K562 (cell line): ENCODE results near the gene PTAFR. TPM values are rescaled to one million over a fixed set of nuclear protein-coding genes. Genes with fewer than 3 reads are reported as not detected.

Experiments used
- BRD9 ChIP-seq: fragments of 450-650 bp; IDR thresholded peaks from 2 replicates; pipeline ENCODE4 v1.6.1; 2018; ENCODE audit warnings: low read depth; ENCODE audit not compliant: partially characterized antibody
- CBFA2T3 ChIP-seq: fragments of 450-650 bp; IDR thresholded peaks from 2 replicates; pipeline ENCODE4 v1.6.1; 2017
- CREM ChIP-seq: IDR thresholded peaks from 2 replicates; pipeline ENCODE4 v1.6.1; 2014; ENCODE audit warnings: antibody characterized with exemption, low read depth
- DMBX1 ChIP-seq: fragments of 250-450 bp; sonication (Bioruptor Pico); IDR thresholded peaks from 2 replicates; pipeline ENCODE4 v1.8.0; 2022; ENCODE audit warnings: inconsistent platforms, mild to moderate bottlenecking, moderate library complexity, borderline replicate concordance
- HEY1 ChIP-seq: fragments of 250-450 bp; sonication (Bioruptor Pico); IDR thresholded peaks from 2 replicates; pipeline ENCODE4 v1.5.0; 2020; ENCODE audit warnings: mild to moderate bottlenecking, moderate library complexity, borderline replicate concordance
- HOMEZ ChIP-seq: fragments of 250-450 bp; sonication (Bioruptor Pico); IDR thresholded peaks from 2 replicates; pipeline ENCODE4 v1.4.0; 2020; ENCODE audit warnings: mild to moderate bottlenecking, moderate library complexity
- LEF1 ChIP-seq: fragments of 450-650 bp; IDR thresholded peaks from 2 replicates; pipeline ENCODE4 v1.6.1; 2016; ENCODE audit warnings: mild to moderate bottlenecking
- MAFG ChIP-seq: fragments of 450-650 bp; conservative IDR thresholded peaks from 2 replicates; pipeline ENCODE4 v1.6.1; 2016; ENCODE audit warnings: missing genetic modification characterization, missing compliant biosample characterization
- NEUROD1 ChIP-seq: fragments of 150-350 bp; IDR thresholded peaks from 2 replicates; pipeline ENCODE4 v1.6.1; 2014; ENCODE audit warnings: borderline replicate concordance, low read length, low read depth; ENCODE audit not compliant: partially characterized antibody
- REST ChIP-seq, 2 experiments: fragments of 450-650 bp; formaldehyde crosslinking in 1 of 2; IDR thresholded peaks; 2 replicates each; pipeline versions ENCODE4 v1.4.0 to v1.6.1; 2014 to 2020; ENCODE audit warnings: mild to moderate bottlenecking in 2 of 2, borderline replicate concordance in 1 of 2, low read depth in 1 of 2
- RNF2 ChIP-seq: sonication (generic); IDR thresholded peaks from 2 replicates; pipeline ENCODE4 v1.6.1; 2016
- SIN3B ChIP-seq: fragments of 450-650 bp; IDR thresholded peaks from 2 replicates; pipeline ENCODE4 v1.6.1; 2017; ENCODE audit warnings: low read depth, mild to moderate bottlenecking, moderate library complexity
- ZBTB11 ChIP-seq, 3 experiments: fragments of 200-800 bp in 1 of 3; fragments of 250-450 bp in 1 of 3; fragments of 450-650 bp in 1 of 3; sonication (Bioruptor Pico) in 1 of 3; sonication (Bioruptor generic) in 1 of 3; formaldehyde crosslinking in 1 of 3; IDR thresholded peaks; 2 replicates each; pipeline versions ENCODE4 v1.6.1 to v1.8.0; 2016 to 2022; ENCODE audit warnings: mild to moderate bottlenecking in 2 of 3, missing genetic modification characterization in 2 of 3, missing compliant biosample characterization in 1 of 3, moderate library complexity in 1 of 3
- ZNF175 ChIP-seq: fragments of 200-800 bp; sonication (Bioruptor generic); IDR thresholded peaks from 2 replicates; pipeline ENCODE4 v1.6.1; 2016; ENCODE audit warnings: low read depth, mild to moderate bottlenecking, missing genetic modification characterization, missing compliant biosample characterization
- ZNF584 ChIP-seq: fragments of 200-800 bp; sonication (Bioruptor generic); IDR thresholded peaks from 2 replicates; pipeline ENCODE4 v1.6.1; 2016; ENCODE audit warnings: low read depth, mild to moderate bottlenecking, missing genetic modification characterization, missing compliant biosample characterization
- polyA plus RNA-seq, 8 experiments: library from polyadenylated mRNA; depleted of rRNA in 4 of 8; stranded (reverse) in 5 of 8; unstranded in 3 of 8; fragments of >200 nt; fragmentation: Nextera tagmentation in 2 of 8; fragmentation: Illumina TruSeq in 1 of 8; extraction: Ambion mirVana in 2 of 8; extraction: Trizol in 1 of 8; gene quantifications; 2 replicates each; pipeline versions ENCODE4 v1.2.1 to v1.2.3, GENCODE V29; 2011 to 2014; ENCODE audit warnings: inconsistent platforms in 1 of 8, missing spikeins in 1 of 8
- total RNA-seq, 7 experiments: library from RNA; depleted of rRNA in 6 of 7; stranded (reverse); fragments of >200 nt in 6 of 7; fragmentation: Illumina TruSeq in 2 of 7; extraction: Trizol in 2 of 7; gene quantifications; 2 replicates each; pipeline versions ENCODE4 v1.2.1 to v1.2.3, GENCODE V29; 2011 to 2021; ENCODE audit warnings: low replicate concordance in 1 of 7

Gene PTAFR
- total and polyA plus RNA-seq, 9 of the 15 experiments (the other 6 are each of a cell fraction or from before 2014, with no cell fraction given): 0.15 to 0.55 (median 0.40) TPM; not detected in 1

GRCh38 chr1:28172713-28173150 lies 3.8 kb downstream of the PTAFR start (continued):
- TF ChIP-seq REST (IDR thresholded peaks at IDR 0.05; ENCODE audit: borderline replicate concordance) (peak; percentile 44; the same call in 1 of the 2 replicates), REST (CRISPR knock-in tag; IDR thresholded peaks at IDR 0.05; ENCODE audit: low read depth) (no peak), CREM (peak; percentile 70), ZNF584 (CRISPR knock-in tag) (0 out of 2 replicates have a peak, but pooled peaks have one; percentile 77), ZBTB11 (CRISPR knock-in tag; IDR thresholded peaks at IDR 0.05) (peak in 1 of 3 experiments; percentile 66; a peak in 2 of 6 replicates), CBFA2T3 (peak; percentile 92), HEY1 (0 out of 2 replicates have a peak, but pooled peaks have one; percentile 75), NEUROD1 (peak; percentile 52), DMBX1 (CRISPR knock-in tag) (peak; percentile 81; the same call in 1 of the 2 replicates), LEF1 (peak; percentile 96), ZNF175 (CRISPR knock-in tag) (peak; percentile 89), RNF2 (peak; percentile 90; the same call in 1 of the 2 replicates), HOMEZ (CRISPR knock-in tag) (no peak), BRD9 (peak; percentile 44), MAFG (no peak), SIN3B (no peak)
